GM21576 (cell line): ENCODE data around the gene TICAM1.
"Not testable (repeated sequence)": the region's sequence is repeated elsewhere in the genome, so short reads cannot be mapped to it uniquely, and the experiment has no call there.

Source experiments
- ATAC-seq: cut with Tn5 transposase; IDR thresholded peaks from one replicate; pipeline ENCODE4 v1.9.1; 2021; ENCODE audit warnings: mild to moderate bottlenecking, moderate library complexity; ENCODE audit not compliant: unreplicated experiment

Gene TICAM1

DNA sequence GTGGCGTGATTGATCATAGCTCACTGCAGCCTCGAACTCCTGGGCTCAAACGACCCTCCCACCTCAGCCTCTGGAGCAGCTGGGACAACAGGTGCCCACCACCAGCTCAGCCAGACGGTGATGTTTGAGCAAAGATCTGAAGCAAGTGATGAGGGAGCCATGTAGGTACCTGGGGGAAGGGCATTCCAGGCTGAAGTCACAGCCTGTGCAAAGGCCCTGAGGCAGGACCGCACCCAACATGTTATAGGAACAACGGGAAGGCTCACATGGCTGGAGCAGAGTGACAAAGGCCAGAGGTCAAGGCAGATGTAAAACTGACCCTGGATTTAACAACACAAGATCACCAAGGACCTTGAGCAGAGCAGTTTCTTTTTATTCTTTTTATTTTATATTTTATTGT, 25.1 kb downstream of the TICAM1 start:
- no peak for ATAC-seq

DNA sequence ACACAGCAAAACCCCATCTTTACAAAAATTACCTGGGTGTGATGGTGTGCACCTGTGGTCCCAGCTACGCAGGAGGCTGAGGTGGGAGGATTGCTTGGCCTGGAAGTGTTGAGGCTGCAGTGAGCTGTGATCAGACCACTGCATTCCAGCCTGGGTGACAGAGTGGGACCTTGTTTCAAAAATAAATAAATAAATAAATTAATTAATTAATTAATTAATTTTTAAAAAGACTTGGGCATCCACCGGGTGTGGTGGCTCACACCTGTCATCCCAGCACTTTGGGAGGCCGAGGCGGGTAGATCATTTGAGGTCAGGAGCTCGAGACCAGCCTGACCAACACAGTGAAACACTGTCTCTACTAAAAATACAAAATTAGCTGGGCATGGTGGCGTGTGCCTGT, 26.4 kb downstream of the TICAM1 start:
- ATAC-seq: not testable (repeated sequence)

DNA sequence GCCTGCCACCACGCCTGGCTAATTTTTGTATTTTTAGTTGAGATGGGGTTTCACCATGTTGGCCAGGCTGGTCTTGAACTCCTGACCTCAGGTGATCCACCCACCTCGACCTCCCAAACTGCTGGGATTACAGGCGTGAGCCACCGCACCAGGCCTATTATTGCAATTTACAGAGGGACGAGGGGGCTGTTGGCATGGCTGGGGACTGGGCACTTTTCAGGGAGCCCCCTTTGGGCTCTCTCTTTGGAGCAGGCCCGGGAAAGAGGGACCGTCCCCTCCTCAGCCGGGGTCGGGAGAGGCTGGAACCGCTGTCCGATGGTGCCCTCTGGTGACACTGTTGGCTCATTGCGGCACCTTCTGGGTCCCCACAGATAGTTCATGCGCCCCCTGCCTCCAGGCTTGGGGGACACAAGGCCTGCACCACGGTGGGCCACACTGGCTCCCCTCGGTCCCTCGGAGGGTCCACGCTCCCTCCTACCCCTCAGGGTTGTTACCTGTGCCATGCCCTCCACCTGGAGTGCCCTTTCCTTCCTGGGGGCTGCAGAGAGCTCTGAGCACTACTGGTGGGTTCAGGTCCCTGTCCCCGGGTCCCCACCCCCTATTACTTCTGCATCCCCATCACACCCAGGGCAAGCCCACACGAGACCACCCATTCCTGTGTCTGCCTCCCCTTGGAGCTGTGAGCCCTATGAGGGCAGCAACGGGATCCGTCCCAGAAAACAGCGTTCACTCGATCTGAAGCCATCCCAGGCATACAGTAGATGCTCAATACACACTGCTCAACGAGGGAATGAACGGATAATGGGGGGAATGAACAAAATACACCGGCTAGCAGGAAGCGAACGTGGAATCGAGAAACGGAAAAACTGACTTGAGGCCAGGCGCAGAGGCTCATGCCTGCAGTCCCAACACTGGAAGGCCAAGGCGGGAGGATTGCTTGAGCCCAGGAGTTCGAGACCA, 27.5 kb downstream of the TICAM1 start:
- no peak for ATAC-seq

DNA sequence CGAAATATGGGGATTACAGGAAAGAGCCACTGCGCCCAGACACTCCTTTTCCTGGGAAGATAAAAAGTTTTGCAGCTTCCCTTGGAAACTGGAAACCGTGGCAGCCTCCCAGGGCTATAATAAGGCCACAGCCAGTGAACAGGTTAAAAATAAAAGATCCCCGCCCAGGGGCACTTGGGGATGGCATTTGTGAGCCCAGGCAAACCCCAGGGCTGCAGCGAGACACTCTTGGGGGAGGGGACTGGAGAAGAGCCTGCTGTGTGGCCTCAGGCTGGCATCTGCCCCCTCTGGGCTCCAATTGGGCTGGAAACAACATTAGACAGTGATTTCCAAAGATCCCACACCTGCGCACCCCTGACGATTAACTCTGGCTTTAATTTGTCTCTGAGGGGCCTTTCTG, 28.8 kb downstream of the TICAM1 start:
- no peak for ATAC-seq

DNA sequence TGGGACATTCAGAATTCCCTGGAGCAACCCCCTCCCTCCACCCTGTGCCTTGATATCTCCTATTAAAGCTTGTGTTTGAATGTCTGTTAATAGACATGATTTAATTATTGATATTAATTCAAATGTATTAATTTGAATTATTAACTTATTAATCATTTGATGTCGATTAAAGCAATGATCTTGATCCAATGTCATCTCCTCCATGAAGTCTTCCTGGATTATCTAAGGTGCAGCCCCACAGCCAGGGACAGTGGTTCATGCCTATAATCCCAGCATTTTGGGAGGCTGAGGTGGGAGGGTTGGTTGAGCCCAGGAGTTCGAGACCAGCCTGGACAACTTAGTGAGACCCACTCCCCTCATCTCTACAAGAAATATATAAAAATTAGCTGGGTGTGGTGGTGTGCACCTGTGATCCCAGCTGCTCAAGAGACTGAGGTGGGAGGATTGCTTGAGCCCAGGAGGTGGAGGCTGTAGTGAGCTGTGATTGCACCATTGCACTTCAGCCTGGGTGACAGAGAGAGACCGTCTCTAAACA, 30.4 kb downstream of the TICAM1 start:
- ATAC-seq: no peak

DNA sequence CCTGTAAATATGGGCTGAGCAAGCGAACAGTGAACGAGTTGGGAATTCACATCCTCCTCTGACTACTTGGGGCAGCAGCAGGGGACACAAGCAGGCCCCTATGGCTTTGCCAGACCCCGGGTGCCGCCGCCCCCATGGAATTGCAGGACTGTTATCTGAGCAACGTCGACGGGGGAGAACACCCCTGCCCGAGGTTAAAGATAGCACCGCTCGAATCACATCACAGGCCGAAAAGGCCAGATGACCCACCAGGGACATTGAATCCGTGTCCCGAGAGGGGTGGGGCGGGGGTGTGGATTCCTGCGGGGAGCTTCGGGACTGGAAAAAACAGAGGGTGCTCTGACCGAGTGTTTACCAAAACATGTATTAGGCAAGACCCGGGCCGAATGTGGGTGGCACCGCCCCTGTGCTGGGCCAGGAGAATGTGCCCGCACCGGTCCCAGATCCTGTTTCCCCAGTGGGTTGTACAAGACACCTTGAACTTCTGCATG, 30.9 kb downstream of the TICAM1 start:
- no peak for ATAC-seq

DNA sequence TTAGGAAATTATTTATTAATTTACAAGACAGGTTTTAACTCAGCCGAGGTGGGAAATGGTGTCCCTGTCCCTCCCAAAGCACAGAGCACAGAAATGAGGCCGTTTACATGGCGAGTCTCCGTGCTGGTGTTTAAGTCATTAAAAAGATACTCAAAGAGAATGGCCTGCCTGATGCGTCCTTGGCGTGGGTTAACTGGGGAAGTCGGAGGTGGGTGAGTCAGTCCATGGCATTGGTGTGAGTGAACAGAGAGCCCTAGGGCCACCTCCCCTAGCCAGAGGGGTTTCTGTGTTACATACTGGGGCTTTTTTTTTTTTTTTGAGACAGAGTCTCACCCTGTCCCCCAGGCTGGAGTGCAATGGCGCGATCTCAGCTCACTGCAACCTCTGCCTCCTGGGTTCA, 36.1 kb downstream of the TICAM1 start:
- no peak for ATAC-seq

DNA sequence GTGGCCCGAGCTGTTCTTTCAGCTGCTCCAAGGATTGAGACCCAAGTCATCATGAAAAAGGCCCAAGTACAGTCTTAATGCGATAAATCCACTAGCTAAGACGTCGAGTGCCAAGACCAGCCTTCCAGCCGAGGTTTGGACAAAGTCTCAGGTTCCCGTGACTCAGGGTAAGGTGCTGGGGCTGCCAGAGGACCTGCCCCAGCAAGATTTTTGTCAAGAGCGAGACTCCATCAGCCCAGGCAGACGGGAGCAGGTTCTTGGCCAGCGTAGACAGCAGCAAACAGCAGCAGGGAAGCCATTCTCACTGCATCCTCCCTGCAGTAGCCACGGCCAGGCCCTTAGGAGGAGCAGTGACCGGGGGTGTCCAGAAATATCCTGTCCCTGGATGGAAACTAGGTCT, 36.5 kb downstream of the TICAM1 start:
- ATAC-seq: no peak

DNA sequence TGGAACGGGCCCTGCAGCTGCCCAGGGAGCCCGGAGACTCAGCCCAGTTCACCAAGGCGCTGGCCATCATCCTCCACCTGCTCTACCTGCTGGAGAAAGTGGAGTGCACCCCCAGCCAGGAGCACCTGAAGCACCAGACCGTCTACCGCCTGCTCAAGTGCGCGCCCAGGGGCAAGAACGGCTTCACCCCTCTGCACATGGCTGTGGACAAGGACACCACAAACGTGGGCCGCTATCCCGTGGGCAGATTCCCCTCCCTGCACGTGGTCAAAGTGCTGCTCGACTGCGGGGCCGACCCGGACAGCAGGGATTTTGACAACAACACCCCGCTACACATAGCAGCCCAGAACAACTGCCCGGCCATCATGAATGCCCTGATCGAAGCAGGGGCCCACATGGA, 38.2 kb downstream of the TICAM1 start:
- not testable (repeated sequence) for ATAC-seq

DNA sequence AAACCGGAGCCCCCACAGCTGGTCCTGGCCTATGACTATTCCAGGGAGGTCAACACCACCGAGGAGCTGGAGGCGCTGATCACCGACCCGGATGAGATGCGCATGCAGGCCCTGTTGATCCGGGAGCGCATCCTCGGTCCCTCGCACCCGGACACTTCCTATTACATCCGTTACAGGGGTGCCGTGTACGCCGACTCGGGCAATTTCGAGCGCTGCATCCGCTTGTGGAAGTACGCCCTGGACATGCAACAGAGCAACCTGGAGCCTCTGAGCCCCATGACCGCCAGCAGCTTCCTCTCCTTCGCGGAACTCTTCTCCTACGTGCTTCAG, 38.7 kb downstream of the TICAM1 start:
- not testable (repeated sequence) for ATAC-seq

DNA sequence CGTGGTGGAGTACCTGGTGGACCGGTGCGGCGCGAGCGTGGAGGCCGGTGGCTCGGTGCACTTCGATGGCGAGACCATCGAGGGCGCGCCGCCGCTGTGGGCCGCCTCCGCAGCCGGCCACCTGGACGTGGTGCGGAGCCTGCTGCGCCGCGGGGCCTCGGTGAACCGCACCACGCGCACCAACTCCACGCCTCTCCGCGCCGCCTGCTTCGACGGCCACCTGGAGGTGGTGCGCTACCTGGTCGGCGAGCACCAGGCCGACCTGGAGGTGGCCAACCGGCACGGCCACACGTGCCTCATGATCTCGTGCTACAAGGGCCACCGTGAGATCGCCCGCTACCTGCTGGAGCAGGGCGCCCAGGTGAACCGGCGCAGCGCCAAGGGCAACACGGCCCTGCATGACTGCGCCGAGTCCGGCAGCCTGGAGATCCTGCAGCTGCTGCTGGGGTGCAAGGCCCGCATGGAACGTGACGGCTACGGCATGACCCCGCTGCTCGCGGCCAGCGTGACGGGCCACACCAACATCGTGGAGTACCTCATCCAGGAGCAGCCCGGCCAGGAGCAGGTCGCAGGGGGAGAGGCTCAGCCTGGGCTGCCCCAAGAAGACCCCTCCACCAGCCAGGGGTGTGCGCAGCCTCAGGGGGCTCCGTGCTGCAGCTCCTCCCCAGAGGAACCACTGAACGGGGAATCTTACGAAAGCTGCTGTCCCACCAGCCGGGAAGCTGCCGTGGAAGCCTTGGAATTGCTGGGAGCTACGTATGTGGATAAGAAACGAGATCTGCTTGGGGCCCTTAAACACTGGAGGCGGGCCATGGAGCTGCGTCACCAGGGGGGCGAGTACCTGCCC, 39.3 kb downstream of the TICAM1 start:
- ATAC-seq: not testable (repeated sequence)

DNA sequence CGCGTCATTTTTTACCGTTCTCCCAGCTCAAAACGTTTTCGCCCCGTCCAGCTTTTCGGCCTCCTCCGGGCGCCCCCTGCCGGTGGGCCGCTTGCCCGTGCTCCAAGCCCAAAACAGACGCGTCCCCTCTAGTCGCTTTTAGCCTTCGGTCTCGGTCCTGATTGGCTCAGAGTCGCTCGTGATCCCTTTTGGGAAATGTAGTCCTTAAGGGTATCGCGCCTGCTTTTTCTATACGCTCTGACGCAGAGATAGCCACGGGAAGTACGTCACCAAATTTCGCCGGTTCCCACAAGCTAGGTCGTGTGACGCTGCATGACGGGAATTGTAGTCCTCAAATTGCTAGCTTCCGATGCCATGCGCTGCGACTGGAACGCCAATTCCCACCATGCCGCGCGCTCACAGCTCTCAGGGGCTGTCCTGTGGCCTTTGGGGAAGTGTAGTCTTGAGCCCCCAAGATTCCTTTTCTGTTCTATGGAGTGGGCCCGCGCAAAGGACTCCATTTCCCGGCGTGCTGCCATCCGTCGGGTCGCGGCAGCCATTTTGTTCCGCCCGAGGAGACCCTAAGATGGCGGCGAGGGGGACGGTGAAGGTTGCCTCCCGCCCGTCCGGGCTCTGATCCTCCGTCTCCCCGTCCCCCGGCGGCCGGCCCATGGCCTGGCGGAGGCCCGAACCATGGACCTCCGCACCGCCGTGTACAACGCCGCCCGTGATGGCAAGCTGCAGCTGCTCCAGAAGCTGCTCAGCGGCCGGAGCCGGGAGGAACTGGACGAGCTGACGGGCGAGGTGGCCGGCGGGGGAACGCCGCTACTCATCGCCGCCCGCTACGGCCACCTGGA, 40.1 kb downstream of the TICAM1 start, which contains the start of gene FEM1A:
Gene FEM1A (plus strand): TSS at position 552 of the 836 bp plus-strand sequence. CDS start 121 bp downstream, at position 673.
- peak; percentile 93 for ATAC-seq

DNA sequence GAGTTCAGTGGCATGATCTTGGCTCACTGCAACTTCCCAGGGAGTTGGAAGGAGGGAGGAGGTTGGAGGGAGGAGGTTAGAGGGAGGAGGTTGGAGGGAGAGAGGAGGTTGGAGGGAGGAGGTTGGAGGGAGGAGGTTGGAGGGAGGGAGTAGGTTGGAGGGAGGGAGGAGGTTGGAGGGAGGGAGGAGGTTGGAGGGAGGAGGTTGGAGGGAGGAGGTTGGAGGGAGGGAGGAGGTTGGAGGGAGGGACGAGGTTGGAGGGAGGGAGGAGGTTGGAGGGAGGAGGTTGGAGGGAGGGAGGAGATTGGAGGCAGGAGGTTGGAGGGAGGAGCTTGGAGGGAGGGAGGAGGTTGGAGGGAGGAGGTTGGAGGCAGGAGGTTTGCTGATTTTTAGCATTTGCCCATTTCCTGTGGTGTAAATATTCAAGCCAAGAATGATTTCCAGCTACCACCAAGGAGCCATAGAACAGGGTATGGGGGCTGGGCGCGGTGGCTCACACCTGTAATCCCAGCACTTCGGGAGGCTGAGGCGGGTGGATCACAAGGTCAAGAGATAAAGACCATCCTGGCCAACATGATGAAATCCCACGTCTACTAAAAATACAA, 45.0 kb downstream of the TICAM1 start:
- ATAC-seq: not testable (repeated sequence)

DNA sequence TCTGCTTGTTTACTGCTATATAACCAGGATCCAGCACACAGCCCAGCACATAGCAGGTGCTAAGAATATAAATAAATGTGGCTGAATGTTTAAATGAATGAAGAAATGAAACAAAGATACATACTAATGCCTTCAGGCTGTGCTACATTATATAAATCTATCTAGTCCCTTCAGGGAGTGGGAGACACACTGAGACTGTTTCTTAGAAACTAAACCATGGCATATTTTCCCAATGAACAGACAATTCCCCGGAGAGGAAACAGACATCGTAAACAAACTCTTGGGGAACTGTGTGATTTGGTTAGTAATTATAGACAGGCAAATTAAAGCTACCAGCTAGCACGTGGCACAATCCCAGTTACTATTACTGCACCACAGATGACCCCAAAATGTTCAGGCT, 49.7 kb downstream of the TICAM1 start:
- ATAC-seq: no peak

DNA sequence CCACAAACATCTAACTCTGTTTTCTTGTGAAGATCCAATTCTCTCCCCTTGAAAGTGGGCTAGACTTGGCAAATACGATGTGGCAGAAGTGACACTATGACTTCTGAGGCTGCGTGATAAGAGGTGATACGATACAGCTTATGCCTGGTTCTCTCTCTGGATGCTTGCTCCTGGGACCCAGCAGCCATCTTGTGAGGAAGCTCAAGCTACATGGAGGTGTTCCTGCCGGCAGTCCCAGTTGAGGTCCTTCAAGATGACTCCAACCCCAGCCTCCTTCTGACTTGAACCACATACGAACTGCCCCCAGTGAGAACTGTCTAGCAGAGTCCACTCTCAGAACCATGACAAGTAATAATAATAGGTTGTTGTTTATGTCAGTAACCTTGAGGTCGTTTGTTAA, 50.7 kb downstream of the TICAM1 start:
- ATAC-seq: no peak

DNA sequence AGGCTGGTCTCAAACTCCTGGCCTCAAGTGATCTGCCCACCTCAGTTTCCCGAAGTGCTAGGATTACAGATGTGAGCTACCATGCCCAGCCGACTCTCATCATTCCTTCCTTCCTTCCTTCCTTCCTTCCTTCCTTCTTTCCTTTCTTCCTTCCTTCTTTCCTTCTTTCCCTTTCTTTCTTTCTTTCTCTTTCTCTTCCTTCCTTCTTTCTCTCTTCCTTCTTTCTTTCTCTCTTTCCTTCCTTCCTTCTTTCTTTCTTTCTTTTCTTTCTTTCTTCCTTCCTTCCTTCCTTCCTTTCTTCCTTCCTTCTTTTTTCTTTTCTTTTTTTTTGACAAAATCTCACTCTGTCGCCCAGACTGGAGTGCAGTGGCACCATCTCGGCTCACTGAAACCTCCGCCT, 53.4 kb downstream of the TICAM1 start:
- ATAC-seq: not testable (repeated sequence)

DNA sequence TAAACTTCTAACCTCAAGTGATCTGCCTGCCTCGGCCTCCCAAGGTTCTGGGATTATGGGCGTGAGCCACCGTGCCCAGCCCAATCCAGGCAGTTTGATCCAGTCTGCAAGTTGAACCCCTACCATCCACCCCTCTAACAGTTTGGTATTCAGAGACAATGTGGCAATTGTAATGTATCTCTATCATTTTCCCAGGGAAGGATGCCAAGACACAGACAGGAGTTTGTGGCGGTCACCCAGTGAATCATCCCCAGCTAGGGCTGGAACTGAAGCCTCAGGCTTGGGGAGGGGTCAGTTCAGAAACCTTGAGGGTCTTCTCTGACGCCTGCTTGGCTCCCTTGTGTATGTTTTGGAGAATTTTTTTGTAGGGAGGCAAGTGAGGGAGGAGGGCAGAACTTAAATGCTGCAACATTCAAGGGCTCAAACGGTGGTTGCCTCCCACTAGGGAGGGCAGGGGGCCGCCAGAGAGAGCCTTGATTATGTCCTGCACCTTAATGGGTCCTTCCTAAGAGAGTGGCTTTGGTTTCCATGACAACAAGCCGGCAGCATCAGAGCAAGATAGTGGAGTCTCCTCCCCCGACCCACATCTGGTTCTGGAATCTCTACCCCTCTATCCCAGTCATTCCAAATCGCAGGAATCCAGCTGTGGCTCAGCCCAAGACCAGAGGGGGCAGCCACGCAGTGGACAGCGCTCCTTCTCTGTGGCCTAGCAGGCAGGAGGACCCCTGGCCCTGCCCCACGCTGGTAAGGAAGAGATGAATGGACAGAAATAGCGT, 54.9 kb downstream of the TICAM1 start:
- ATAC-seq: no peak

DNA sequence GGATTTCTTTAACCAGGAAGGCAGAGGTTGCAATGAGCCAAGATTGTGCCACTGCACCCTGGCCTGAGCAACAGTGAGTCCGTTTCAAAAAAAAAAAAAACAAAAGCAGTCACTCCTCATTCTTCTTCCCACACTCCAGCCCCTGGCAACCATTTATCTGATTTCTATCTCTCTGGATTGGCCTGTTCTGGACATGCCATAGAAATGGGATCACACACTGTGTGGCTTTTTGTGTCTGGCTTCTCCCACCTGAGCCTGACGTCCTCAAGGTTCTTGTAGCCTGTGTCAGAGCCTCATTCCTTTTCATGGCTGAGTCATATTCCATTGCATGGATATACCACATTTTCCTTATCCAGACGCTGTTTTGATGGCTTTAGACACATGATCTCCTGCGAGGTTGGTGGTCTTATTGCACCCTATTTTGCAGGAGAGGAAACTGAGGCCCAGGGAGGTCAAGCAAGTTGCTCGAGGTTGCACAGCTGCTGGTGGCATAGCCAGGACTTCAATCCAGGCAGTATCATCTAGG, 55.8 kb downstream of the TICAM1 start:
- no peak for ATAC-seq

DNA sequence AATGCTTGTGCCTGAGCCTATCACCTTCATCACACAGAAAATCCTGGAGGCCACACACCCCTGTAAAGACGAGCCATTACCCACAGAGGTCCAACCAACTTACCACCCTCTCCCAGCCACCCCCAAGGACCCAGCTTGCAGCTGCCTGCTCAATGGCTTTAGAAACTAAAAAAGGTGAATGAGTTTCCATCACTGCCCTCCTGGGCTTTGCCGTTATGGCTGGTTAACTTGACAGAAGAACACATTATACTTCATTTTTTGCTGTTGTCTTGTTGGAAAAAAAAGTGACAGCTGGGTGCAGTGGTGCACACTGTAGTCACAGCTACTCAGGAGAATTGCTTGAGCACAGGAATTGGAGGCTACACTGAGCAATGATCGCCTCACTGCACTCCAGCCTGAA, 57.4 kb downstream of the TICAM1 start:
- no peak for ATAC-seq
